Testis (tissue), 2 donors: ENCODE data around the gene GRPR.

Source experiments
- POLR2A ChIP-seq: fragments of 450-650 bp; IDR thresholded peaks from one replicate; pipeline ENCODE4 v1.6.1; 2017; ENCODE audit warnings: antibody characterized with exemption, mild to moderate bottlenecking, moderate library complexity
- TF ChIP-seq, protein P1 (sequence below), 3 experiments: fragments of 450-650 bp in 2 of 3; fragments of 200-600 bp in 1 of 3; sonication (generic) in 1 of 3; IDR thresholded peaks; one replicate each; pipeline ENCODE4 v1.5.1; 2016 to 2019; ENCODE audit warnings: antibody characterized with exemption in 3 of 3, mild to moderate bottlenecking in 2 of 3, moderate library complexity in 1 of 3

DNA sequence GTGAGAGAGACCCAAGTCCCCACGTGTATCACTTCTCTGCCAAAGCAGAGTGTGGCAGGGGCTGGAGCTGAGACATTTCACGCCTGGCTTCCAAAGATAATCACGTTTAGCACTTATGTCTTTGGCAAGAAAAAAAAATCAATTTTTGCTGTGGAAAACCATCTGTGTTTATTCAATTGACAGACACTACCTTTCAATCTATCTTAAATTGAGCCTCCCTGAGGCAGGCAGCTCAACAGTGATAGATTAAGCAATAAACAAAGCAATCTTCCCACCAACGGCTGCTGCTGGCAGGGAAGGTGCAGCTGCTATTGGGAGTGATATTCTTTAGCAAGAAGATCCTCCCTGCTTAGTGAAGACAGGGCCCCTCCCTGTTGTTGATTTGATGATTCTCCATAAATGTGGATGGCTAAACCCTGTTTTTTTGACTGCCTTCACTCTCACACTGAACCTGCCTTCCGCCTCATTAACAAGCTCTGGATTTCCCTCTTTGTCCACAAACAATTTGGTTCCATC, 32.3 kb downstream of the GRPR start:
- no peak for TF ChIP-seq POLR2A
- TF ChIP-seq, protein P1, sequence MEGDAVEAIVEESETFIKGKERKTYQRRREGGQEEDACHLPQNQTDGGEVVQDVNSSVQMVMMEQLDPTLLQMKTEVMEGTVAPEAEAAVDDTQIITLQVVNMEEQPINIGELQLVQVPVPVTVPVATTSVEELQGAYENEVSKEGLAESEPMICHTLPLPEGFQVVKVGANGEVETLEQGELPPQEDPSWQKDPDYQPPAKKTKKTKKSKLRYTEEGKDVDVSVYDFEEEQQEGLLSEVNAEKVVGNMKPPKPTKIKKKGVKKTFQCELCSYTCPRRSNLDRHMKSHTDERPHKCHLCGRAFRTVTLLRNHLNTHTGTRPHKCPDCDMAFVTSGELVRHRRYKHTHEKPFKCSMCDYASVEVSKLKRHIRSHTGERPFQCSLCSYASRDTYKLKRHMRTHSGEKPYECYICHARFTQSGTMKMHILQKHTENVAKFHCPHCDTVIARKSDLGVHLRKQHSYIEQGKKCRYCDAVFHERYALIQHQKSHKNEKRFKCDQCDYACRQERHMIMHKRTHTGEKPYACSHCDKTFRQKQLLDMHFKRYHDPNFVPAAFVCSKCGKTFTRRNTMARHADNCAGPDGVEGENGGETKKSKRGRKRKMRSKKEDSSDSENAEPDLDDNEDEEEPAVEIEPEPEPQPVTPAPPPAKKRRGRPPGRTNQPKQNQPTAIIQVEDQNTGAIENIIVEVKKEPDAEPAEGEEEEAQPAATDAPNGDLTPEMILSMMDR (IDR thresholded peaks at IDR 0.05), result no peak
